BJ (cell line): ENCODE measurements around the gene WDR77. TPM values are rescaled to one million over a fixed set of nuclear protein-coding genes. Genes with fewer than 3 reads are reported as not detected.

Source experiments
- CTCF ChIA-PET: fragments of 350-600 bp; formaldehyde crosslinking; extraction: SDS; loops from one replicate; lab custom pipeline; 2021; ENCODE audit warnings: antibody characterized with exemption, inconsistent platforms; lab: Yijun Ruan, JAX
- POLR2A ChIA-PET: fragments of 300-600 bp; sonication (Branson Sonifier 250); formaldehyde crosslinking; extraction: SDS; loops from one replicate; lab custom pipeline; 2021; ENCODE audit warnings: antibody characterized with exemption; lab: Charles Lee
- DNase-seq: peaks from one replicate; pipeline ENCODE4 v3.0.0-alpha.2; 2011; ENCODE audit warnings: low read depth
- H3K27me3 ChIP-seq: 2 replicates; pipeline ENCODE4 v1.6.0; 2011; ENCODE audit warnings: low read length; ENCODE audit not compliant: control insufficient read depth, insufficient read depth
- H3K36me3 ChIP-seq: 2 replicates; pipeline ENCODE4 v1.5.1; 2011; ENCODE audit warnings: low read length; ENCODE audit not compliant: control insufficient read depth, insufficient read depth
- H3K4me3 ChIP-seq: 2 replicates; pipeline ENCODE4 v1.5.1; 2011; ENCODE audit warnings: low read depth, mild to moderate bottlenecking, control low read depth, low read length
- CTCF ChIP-seq: IDR thresholded peaks from 2 replicates; pipeline ENCODE4 v1.5.1; 2011; ENCODE audit warnings: low read depth, mild to moderate bottlenecking, control low read depth, inconsistent platforms, low read length, moderate library complexity; ENCODE audit not compliant: insufficient read depth
- polyA plus RNA-seq: library from polyadenylated mRNA; depleted of rRNA; stranded (reverse); fragments of >200 nt; gene quantifications from 2 replicates; pipeline ENCODE4 v1.2.3, GENCODE V29; 2011

WDR77 gene
- polyA plus RNA-seq, 1 experiment: 104 TPM

- POLR2A ChIA-PET: no interaction called here
- peaks cover 6% of the 10 kb centered on the region; the same call in 1 of the 2 replicates for H3K27me3 ChIP-seq
- DNase-seq: no peak
- no peak for TF ChIP-seq CTCF
- CTCF ChIA-PET: interaction anchor here (1.4 to 1.6 kb wide), 4 partner anchors 9 to 265 kb away, joined by 3 to 9 read pairs (median 4); partner anchors contain the start of gene DDX20
- no peak overlapping the region for H3K4me3 ChIP-seq
- no peaks in the 10 kb centered on the region for H3K36me3 ChIP-seq
Observed at GRCh38 chr1:111489604-111490003, 40.5 kb upstream of the WDR77 start.

- H3K27me3 ChIP-seq: peaks cover 6% of the 10 kb centered on the region; the same call in 1 of the 2 replicates
- ChIA-PET CTCF (interaction anchor here (1.1 to 2.0 kb wide), 5 partner anchors 9 to 281 kb away, joined by 3 to 5 read pairs (median 4); partner anchors contain the start of gene DDX20), POLR2A (no interaction called here)
- DNase-seq: no peak
- no peak overlapping the region for H3K4me3 ChIP-seq
- H3K36me3 ChIP-seq: no peaks in the 10 kb centered on the region
- TF ChIP-seq CTCF: no peak
Observed at GRCh38 chr1:111488669-111489068, 39.6 kb upstream of the WDR77 start.

GRCh38 chr1:111487133-111487532 lies 38.1 kb upstream of the WDR77 start:
- peaks cover 6% of the 10 kb centered on the region; the same call in 1 of the 2 replicates for H3K27me3 ChIP-seq
- ChIA-PET CTCF (interaction anchor here (2.0 kb wide), 1 partner anchor 21 kb away, joined by 5 read pairs; no protein-coding TSS in a partner anchor), POLR2A (no interaction called here)
- TF ChIP-seq CTCF: no peak
- H3K36me3 ChIP-seq: no peaks in the 10 kb centered on the region
- H3K4me3 ChIP-seq: no peak overlapping the region
- no peak for DNase-seq

GRCh38 chr1:111486431-111486830 lies 37.4 kb upstream of the WDR77 start:
- CTCF ChIA-PET: interaction anchor here (0.6 to 2.5 kb wide), 4 partner anchors 9 to 278 kb away, joined by 3 to 9 read pairs (median 3); no protein-coding TSS in a partner anchor
- Histone ChIP-seq H3K4me3 (no peak overlapping the region), H3K27me3 (peaks cover 3% of the 10 kb centered on the region; the same call in 1 of the 2 replicates), H3K36me3 (no peaks in the 10 kb centered on the region)
- POLR2A ChIA-PET: no interaction called here
- TF ChIP-seq CTCF: no peak
- DNase-seq: no peak

GRCh38 chr1:111484391-111485026 lies 35.5 kb upstream of the WDR77 start:
- POLR2A ChIA-PET: no interaction called here
- TF ChIP-seq CTCF: no peak
- CTCF ChIA-PET: interaction anchor here (2.5 to 5.7 kb wide), 3 partner anchors 14 to 284 kb away, joined by 9 to 50 read pairs (median 10); no protein-coding TSS in a partner anchor
- no peak overlapping the region for H3K4me3 ChIP-seq
- DNase-seq: no peak
- peaks cover 3% of the 10 kb centered on the region; the same call in 1 of the 2 replicates for H3K27me3 ChIP-seq
- no peaks in the 10 kb centered on the region for H3K36me3 ChIP-seq
